ENCODE measurements around the gene DNTT.

DNTT gene

GRCh38 chr10:96378741-96379140 lies 74.5 kb downstream of the DNTT start:
- Histone ChIP-seq H3K79me2 (ENCODE audit: low read length) (no peaks in the 10 kb centered on the region), H3K9ac (ENCODE audit: low read length) (no peak overlapping the region), H4K20me1 (ENCODE audit: insufficient read depth, low read length) (no peaks in the 10 kb centered on the region; the same call in 1 of the 2 replicates), H2AFZ (ENCODE audit: low read depth, low read length) (no peak overlapping the region), H3K27ac (ENCODE audit: low read length) (no peak overlapping the region), H3K36me3 (replicated peaks; ENCODE audit: low read depth, low read length) (no peaks in the 10 kb centered on the region), H3K4me3 (ENCODE audit: low read length) (no peak overlapping the region), H3K4me2 (ENCODE audit: low read length) (no peak overlapping the region), H3K9me3 (ENCODE audit: insufficient read depth, low read length) (no peaks in the 10 kb centered on the region), H3K4me1 (ENCODE audit: low read length) (peaks cover 25% of the 10 kb centered on the region), H3K27me3 (ENCODE audit: low read depth, low read length) (peaks cover 27% of the 10 kb centered on the region)
- TF ChIP-seq CTCF (IDR thresholded peaks at IDR 0.05; ENCODE audit: low read depth, low read length) = no peak
- TF ChIP-seq EZH2phosphoT487 (IDR thresholded peaks at IDR 0.05; ENCODE audit: low read depth) = no peak

GRCh38 chr10:96379758-96380157 lies 75.5 kb downstream of the DNTT start:
- no peak overlapping the region for H3K4me3 ChIP-seq (ENCODE audit: low read length)
- no peak overlapping the region for H3K4me2 ChIP-seq (ENCODE audit: low read length)
- TF ChIP-seq EZH2phosphoT487 (IDR thresholded peaks at IDR 0.05; ENCODE audit: low read depth) (no peak), CTCF (IDR thresholded peaks at IDR 0.05; ENCODE audit: low read depth, low read length) (no peak)
- peaks cover 23% of the 10 kb centered on the region for H3K27me3 ChIP-seq (ENCODE audit: low read depth, low read length)
- H2AFZ ChIP-seq (ENCODE audit: low read depth, low read length) = no peak overlapping the region
- H4K20me1 ChIP-seq (ENCODE audit: insufficient read depth, low read length) = no peaks in the 10 kb centered on the region; the same call in 1 of the 2 replicates
- no peaks in the 10 kb centered on the region for H3K79me2 ChIP-seq (ENCODE audit: low read length)
- H3K9me3 ChIP-seq (ENCODE audit: insufficient read depth, low read length) = no peaks in the 10 kb centered on the region
- H3K9ac ChIP-seq (ENCODE audit: low read length) = no peak overlapping the region
- no peaks in the 10 kb centered on the region for H3K36me3 ChIP-seq (replicated peaks; ENCODE audit: low read depth, low read length)
- H3K27ac ChIP-seq (ENCODE audit: low read length) = no peak overlapping the region
- H3K4me1 ChIP-seq (ENCODE audit: low read length) = peaks cover 21% of the 10 kb centered on the region

GRCh38 chr10:96380821-96381220 lies 76.6 kb downstream of the DNTT start:
- H3K27me3 ChIP-seq (ENCODE audit: low read depth, low read length) = peaks cover 20% of the 10 kb centered on the region
- peaks cover 17% of the 10 kb centered on the region for H3K4me1 ChIP-seq (ENCODE audit: low read length)
- H3K4me2 ChIP-seq (ENCODE audit: low read length) = no peak overlapping the region
- H3K4me3 ChIP-seq (ENCODE audit: low read length) = no peak overlapping the region
- H3K79me2 ChIP-seq (ENCODE audit: low read length) = no peaks in the 10 kb centered on the region
- no peak overlapping the region for H3K9ac ChIP-seq (ENCODE audit: low read length)
- no peaks in the 10 kb centered on the region for H3K36me3 ChIP-seq (replicated peaks; ENCODE audit: low read depth, low read length)
- no peaks in the 10 kb centered on the region for H3K9me3 ChIP-seq (ENCODE audit: insufficient read depth, low read length)
- no peak overlapping the region for H3K27ac ChIP-seq (ENCODE audit: low read length)
- H4K20me1 ChIP-seq (ENCODE audit: insufficient read depth, low read length) = no peaks in the 10 kb centered on the region; the same call in 1 of the 2 replicates
- no peak overlapping the region for H2AFZ ChIP-seq (ENCODE audit: low read depth, low read length)
- no peak for TF ChIP-seq CTCF (IDR thresholded peaks at IDR 0.05; ENCODE audit: low read depth, low read length)
- no peak for TF ChIP-seq EZH2phosphoT487 (IDR thresholded peaks at IDR 0.05; ENCODE audit: low read depth)

DNA sequence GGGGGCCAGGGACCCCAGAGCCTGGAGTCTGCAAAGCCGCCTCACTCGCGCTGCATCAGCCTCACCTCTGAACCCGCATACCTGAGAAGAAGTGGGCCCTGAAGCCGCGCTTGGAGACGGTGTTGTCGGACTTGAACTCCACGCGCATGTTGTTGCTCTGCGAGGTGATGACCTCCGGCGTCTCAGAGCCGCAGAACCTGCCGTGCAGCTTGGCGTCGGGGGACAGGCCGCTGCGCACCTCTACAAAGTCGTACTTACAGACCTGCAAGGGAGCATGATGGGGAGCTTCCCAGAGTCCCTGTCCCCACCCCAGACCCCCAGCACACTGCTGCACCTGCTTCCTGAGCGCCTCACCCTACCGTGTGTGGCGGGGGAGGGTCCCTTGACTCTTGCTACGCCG lies 80.3 kb downstream of the DNTT start:
- Histone ChIP-seq H3K4me3 (ENCODE audit: low read length) (no peak overlapping the region), H2AFZ (ENCODE audit: low read depth, low read length) (no peak overlapping the region), H3K4me1 (ENCODE audit: low read length) (no peaks in the 10 kb centered on the region), H3K27ac (ENCODE audit: low read length) (no peak overlapping the region), H3K4me2 (ENCODE audit: low read length) (no peak overlapping the region), H3K9ac (ENCODE audit: low read length) (no peak overlapping the region), H3K9me3 (ENCODE audit: insufficient read depth, low read length) (no peaks in the 10 kb centered on the region), H3K36me3 (replicated peaks; ENCODE audit: low read depth, low read length) (no peaks in the 10 kb centered on the region), H4K20me1 (ENCODE audit: insufficient read depth, low read length) (no peaks in the 10 kb centered on the region), H3K79me2 (ENCODE audit: low read length) (no peaks in the 10 kb centered on the region), H3K27me3 (ENCODE audit: low read depth, low read length) (peaks cover 13% of the 10 kb centered on the region; the same call in 1 of the 2 replicates)
- TF ChIP-seq CTCF (IDR thresholded peaks at IDR 0.05; ENCODE audit: low read depth, low read length) (no peak), EZH2phosphoT487 (IDR thresholded peaks at IDR 0.05; ENCODE audit: low read depth) (no peak)
